ENCODE results near the gene CNTN1.

DNA sequence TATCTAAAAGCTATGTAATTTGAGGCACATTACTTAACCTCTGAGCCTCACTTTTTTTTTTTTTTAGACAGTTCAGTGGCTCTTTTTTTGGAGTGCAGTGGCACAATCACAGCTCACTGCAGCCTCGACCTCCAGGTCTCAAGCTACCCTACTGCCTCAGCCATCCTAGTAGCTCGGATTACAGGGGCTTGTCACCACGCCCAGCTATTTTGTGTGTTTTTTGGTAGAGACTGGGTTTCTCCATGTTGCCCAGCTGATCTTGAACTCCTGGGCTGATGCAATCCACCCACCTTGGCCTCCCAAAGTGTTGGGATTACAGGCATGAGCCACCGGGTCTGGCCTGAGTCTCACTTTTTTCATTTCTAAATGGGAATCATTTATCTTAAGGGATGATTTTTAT, 303.9 kb downstream of the CNTN1 start:
- TF ChIP-seq EZH2 (IDR thresholded peaks at IDR 0.05) (no peak), RAD21 (IDR thresholded peaks at IDR 0.05; ENCODE audit: low read depth) (no peak), ELF1 (IDR thresholded peaks at IDR 0.05; ENCODE audit: borderline replicate concordance, low read depth) (no peak)
- TF ChIP-seq, protein P1, sequence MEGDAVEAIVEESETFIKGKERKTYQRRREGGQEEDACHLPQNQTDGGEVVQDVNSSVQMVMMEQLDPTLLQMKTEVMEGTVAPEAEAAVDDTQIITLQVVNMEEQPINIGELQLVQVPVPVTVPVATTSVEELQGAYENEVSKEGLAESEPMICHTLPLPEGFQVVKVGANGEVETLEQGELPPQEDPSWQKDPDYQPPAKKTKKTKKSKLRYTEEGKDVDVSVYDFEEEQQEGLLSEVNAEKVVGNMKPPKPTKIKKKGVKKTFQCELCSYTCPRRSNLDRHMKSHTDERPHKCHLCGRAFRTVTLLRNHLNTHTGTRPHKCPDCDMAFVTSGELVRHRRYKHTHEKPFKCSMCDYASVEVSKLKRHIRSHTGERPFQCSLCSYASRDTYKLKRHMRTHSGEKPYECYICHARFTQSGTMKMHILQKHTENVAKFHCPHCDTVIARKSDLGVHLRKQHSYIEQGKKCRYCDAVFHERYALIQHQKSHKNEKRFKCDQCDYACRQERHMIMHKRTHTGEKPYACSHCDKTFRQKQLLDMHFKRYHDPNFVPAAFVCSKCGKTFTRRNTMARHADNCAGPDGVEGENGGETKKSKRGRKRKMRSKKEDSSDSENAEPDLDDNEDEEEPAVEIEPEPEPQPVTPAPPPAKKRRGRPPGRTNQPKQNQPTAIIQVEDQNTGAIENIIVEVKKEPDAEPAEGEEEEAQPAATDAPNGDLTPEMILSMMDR (IDR thresholded peaks at IDR 0.05 in 2 of 3, conservative IDR thresholded peaks at IDR 0.05 in 1 of 3; ENCODE audit: borderline replicate concordance in 1 of 3, insufficient read depth in 1 of 3, low read depth in 2 of 3, low read length in 2 of 3), result no peak

Measured in HCT116 (cell line).